Left lung (tissue), 10 donors: ENCODE data around the gene GRIN3B. TPM values are rescaled to one million over a fixed set of nuclear protein-coding genes. Genes with fewer than 3 reads are reported as not detected.
"Not testable (repeated sequence)": the region's sequence is repeated elsewhere in the genome, so short reads cannot be mapped to it uniquely, and the experiment has no call there.

ENCODE experiments used
- ATAC-seq: fragments of 200-7000 bp; cut with Tn5 transposase; one replicate; pipeline ENCODE4 v1.9.1; 2020; ENCODE audit warnings: moderate library complexity
- DNase-seq, 4 donors: peaks; one replicate each; pipeline ENCODE4 v3.0.0-alpha.2; 2013 to 2020
- H3K27ac ChIP-seq, 2 donors: fragments of 200-600 bp; sonication (generic) in 1 of 2; one replicate each; pipeline versions ENCODE4 v1.5.0 to v1.8.0; 2020 to 2021
- H3K27me3 ChIP-seq, 2 donors: fragments of 200-600 bp; sonication (generic) in 1 of 2; one replicate each; pipeline versions ENCODE4 v1.5.0 to v1.8.0; 2020 to 2021
- H3K36me3 ChIP-seq, 2 donors: fragments of 200-600 bp; sonication (generic) in 1 of 2; one replicate each; pipeline versions ENCODE4 v1.5.0 to v1.8.0; 2020 to 2021
- H3K4me1 ChIP-seq, 2 donors: fragments of 200-600 bp; one replicate each; pipeline ENCODE4 v1.8.0; 2021
- H3K4me3 ChIP-seq, 2 donors: fragments of 200-600 bp; sonication (generic) in 1 of 2; one replicate each; pipeline versions ENCODE4 v1.5.0 to v1.8.0; 2020 to 2021; ENCODE audit warnings: mild to moderate bottlenecking in 1 of 2
- H3K9me3 ChIP-seq, 2 donors: fragments of 200-600 bp; sonication (generic) in 1 of 2; one replicate each; pipeline versions ENCODE4 v1.5.0 to v1.8.0; 2020 to 2021
- CTCF ChIP-seq, 2 donors: fragments of 200-600 bp; sonication (generic) in 1 of 2; IDR thresholded peaks; one replicate each; pipeline versions ENCODE4 v1.5.0 to v1.8.0; 2021; ENCODE audit warnings: antibody characterized with exemption in 2 of 2
- intact Hi-C, 2 donors: fragments of 100-400 bp; cut with DNase I; formaldehyde crosslinking; loops; one replicate each; pipeline versions ENCODE4 v1.11.2 to v1.14.2; 2022
- polyA plus RNA-seq, 6 donors: library from polyadenylated mRNA; unstranded; fragments of 120-200 nt; gene quantifications; one replicate each; pipeline ENCODE4 v1.2.1, GENCODE V29; 2013; ENCODE audit not compliant: insufficient read length in 6 of 6
- total RNA-seq, 2 donors: library from RNA; stranded (reverse); fragmentation: NEBNext Ultra II Directional; extraction: Animal tissue kit (Norgen Biotek cat#: 25700); gene quantifications; one replicate each; pipeline ENCODE4 v1.2.1, GENCODE V29; 2021
- donor health status: DM: no; HTN: yes; CAD: no.
- donor health status: DM: no; HTN: no; CAD: no.

The GRIN3B gene
- total and polyA plus RNA-seq, 8 donors, result 0.37 to 2.7 (median 0.60) TPM; not detected in 1

DNA sequence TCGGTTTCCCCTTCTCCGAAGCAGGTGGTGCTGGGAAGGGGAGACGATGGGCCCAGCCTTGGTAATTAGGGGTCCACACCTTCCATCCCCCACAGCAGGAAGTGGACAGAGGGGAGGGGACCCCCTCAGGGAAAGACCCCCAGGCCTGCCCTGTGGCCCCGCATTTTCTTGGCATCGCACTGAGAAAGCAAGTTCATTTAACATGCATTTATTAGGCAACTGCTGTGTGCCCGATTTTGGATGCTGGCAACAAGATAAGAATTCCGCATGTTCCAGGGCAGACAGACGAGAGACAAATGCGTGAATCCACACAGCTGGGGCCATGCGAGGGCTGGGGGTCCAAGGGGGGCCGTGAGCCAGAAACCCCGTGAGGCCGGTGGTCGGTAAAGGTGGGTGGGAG lies 45.9 kb upstream of the GRIN3B start:
- H3K36me3 ChIP-seq, result peaks cover 0 to 8% of the 10 kb centered on the region in 2 donors
- intact Hi-C loops, result no loop called here
- no peak for TF ChIP-seq CTCF (IDR thresholded peaks at IDR 0.05)
- H3K4me3 ChIP-seq, result no peak overlapping the region
- no peak overlapping the region for H3K27ac ChIP-seq
- no peaks in the 10 kb centered on the region for H3K27me3 ChIP-seq
- no peak for ATAC-seq
- H3K9me3 ChIP-seq, result no peaks in the 10 kb centered on the region
- H3K4me1 ChIP-seq, result peaks cover 11 to 37% of the 10 kb centered on the region in 2 donors
- no peak for DNase-seq

DNA sequence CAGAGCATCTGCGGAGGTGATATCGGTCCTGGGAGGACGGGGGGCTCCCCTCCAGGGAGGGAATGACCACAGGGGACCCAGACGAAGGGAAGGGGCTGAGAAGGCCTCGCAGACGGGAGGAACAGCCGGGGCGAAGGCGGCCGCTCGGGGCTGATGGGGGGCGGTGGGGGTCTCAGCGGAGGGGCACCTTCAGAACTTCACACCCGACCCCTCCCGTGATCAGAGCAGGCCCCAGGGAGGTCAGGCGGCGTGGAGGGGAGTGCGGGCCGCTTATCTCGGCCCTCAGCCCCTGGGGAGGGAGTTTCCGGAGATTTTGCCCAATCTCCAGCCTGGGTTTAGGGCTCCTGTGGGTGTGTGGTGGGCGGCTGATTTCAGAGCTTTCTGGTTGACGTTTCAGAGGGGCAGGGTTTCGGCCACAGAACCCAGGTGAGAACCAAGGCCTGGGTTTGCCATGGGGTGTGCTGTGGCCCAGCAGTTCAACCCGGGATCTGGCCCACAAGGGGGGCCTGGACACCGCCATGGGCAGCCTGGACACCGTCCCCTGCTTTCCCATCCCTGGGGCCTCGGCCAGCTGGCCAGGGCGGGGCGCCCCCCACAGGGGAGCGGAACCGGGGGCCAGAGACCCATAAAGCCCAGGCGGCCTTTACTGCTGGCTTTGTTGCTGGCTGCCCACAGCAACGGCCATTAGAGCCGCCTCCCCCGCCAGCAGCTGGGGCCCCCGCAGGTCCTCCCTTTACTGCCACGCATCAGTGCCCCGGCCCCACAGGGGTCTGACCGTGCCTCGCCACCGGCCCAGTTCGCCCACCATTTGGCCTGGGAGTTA lies 45.3 kb upstream of the GRIN3B start:
- DNase-seq (peak in 1 of 4 donors; percentile 69), ATAC-seq (no peak)
- Histone ChIP-seq H3K27me3 (no peaks in the 10 kb centered on the region), H3K9me3 (no peaks in the 10 kb centered on the region), H3K27ac (no peak overlapping the region), H3K4me3 (no peak overlapping the region), H3K4me1 (peaks cover 11 to 37% of the 10 kb centered on the region in 2 donors), H3K36me3 (peaks cover 0 to 14% of the 10 kb centered on the region in 2 donors)
- no peak for TF ChIP-seq CTCF (IDR thresholded peaks at IDR 0.05)
- intact Hi-C loops, result no loop called here

GRCh38 chr19:955803-956765 lies 44.1 kb upstream of the GRIN3B start:
- intact Hi-C loops, result no loop called here
- peak; percentile 13 for ATAC-seq
- TF ChIP-seq CTCF (IDR thresholded peaks at IDR 0.05), result no peak

DNA sequence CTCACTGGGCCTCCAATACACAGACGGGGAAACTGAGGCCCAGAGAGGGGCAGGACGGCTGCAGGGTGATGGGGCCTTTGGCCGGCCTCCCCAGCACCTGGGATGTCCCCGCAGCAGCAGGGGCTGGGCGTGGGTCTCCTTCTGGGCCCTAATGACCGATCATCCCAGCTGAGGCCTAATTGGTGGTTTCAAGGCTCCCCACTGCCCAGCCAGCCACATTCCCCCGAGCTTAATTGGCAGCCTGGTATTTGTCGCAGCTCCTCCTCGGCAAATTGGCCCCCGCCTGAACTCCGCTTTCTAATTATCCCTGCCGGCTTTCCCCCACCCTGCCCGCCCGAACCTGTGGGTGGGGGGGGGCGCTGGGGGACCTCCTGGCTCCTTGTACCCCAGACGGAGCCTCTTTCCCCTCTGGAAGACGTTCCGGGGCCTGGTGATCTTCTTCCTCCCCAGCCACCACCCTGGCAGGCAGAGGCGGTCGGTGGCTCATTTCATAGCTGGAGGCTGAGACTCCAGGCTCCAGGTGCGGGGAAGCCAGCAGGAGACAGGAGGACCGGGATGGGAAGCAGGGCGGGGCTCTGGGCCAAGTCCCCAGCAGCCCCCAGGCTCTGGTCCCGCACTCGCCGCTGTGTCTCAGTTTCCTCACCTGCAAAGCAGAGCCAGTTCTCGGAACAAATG lies 43.3 kb upstream of the GRIN3B start:
- Histone ChIP-seq H3K9me3 (no peaks in the 10 kb centered on the region), H3K4me3 (no peak overlapping the region), H3K36me3 (peaks cover 0 to 31% of the 10 kb centered on the region in 2 donors), H3K4me1 (peaks cover 11 to 30% of the 10 kb centered on the region in 2 donors), H3K27ac (no peak overlapping the region), H3K27me3 (no peaks in the 10 kb centered on the region)
- intact Hi-C loops, result no loop called here
- ATAC-seq (peak; percentile 14), DNase-seq (peak in 1 of 4 donors; percentile 49)
- no peak for TF ChIP-seq CTCF (IDR thresholded peaks at IDR 0.05)

More at GRCh38 chr19:955803-956765, 44.1 kb upstream of the GRIN3B start:
- Histone ChIP-seq H3K9me3 (no peaks in the 10 kb centered on the region), H3K27ac (no peak overlapping the region), H3K4me3 (no peak overlapping the region), H3K27me3 (no peaks in the 10 kb centered on the region), H3K4me1 (peaks cover 11 to 37% of the 10 kb centered on the region in 2 donors), H3K36me3 (peaks cover 0 to 26% of the 10 kb centered on the region in 2 donors)
- DNase-seq, result peak in 2 of 4 donors; percentile 54 to 70

DNA sequence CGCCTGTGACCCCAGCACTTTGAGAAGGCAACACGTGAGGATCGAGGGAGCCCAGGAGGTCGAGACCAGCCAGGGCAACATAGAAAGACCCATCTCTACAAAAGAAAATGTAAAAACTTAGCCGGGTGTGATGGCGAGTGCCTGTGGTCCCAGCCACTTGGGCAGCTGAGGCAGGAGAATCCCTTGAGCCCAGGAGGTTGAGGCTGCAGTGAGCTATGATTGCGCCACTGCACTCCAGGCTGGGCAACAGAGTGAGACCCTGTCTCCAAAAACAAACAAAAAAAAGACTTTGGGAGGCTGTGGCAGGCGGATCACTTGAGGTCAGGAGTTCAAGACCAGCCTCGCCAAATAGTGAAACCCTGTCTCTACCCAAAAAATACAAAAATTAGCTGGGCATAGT lies 42.6 kb upstream of the GRIN3B start:
- peaks cover 8 to 24% of the 10 kb centered on the region in 2 donors for H3K4me1 ChIP-seq
- H3K36me3 ChIP-seq, result peaks cover 0 to 31% of the 10 kb centered on the region in 2 donors
- ATAC-seq, H3K27ac ChIP-seq, H3K9me3 ChIP-seq, H3K4me3 ChIP-seq, H3K27me3 ChIP-seq, DNase-seq, intact Hi-C loops: not testable (repeated sequence)
